Liver (tissue), 3 donors: ENCODE measurements around the gene ELOVL4.

Experiments
- CTCF ChIP-seq: fragments of 150-350 bp; IDR thresholded peaks from 2 replicates; pipeline ENCODE4 v1.5.1; 2017; ENCODE audit warnings: improper control_type of control experiment, low read depth, low read length; ENCODE audit not compliant: missing input control
- FOXA1 ChIP-seq: IDR thresholded peaks from 2 replicates; pipeline ENCODE4 v1.6.1; 2016; ENCODE audit warnings: antibody characterized with exemption
- GABPA ChIP-seq, 2 donors: IDR thresholded peaks in 1 of 2; conservative IDR thresholded peaks in 1 of 2; 2 replicates each; pipeline ENCODE4 v1.6.1; 2016; ENCODE audit warnings: antibody characterized with exemption in 2 of 2, mild to moderate bottlenecking in 1 of 2, moderate library complexity in 1 of 2
- HNF4A ChIP-seq, 2 donors: conservative IDR thresholded peaks; 2 replicates each; pipeline ENCODE4 v1.6.1; 2016; ENCODE audit warnings: antibody characterized with exemption in 2 of 2, mild to moderate bottlenecking in 2 of 2
- MAX ChIP-seq: IDR thresholded peaks from 2 replicates; pipeline ENCODE4 v1.6.1; 2016; ENCODE audit warnings: antibody characterized with exemption
- NR2F2 ChIP-seq: IDR thresholded peaks from 2 replicates; pipeline ENCODE4 v1.6.1; 2016; ENCODE audit warnings: antibody characterized with exemption
- RAD21 ChIP-seq, 2 donors: IDR thresholded peaks; 2 replicates each; pipeline ENCODE4 v1.6.1; 2016; ENCODE audit warnings: antibody characterized with exemption in 2 of 2, mild to moderate bottlenecking in 2 of 2
- REST ChIP-seq: IDR thresholded peaks from 2 replicates; pipeline ENCODE4 v1.6.1; 2016; ENCODE audit warnings: antibody characterized with exemption, mild to moderate bottlenecking
- TAF1 ChIP-seq: conservative IDR thresholded peaks from 2 replicates; pipeline ENCODE4 v1.6.1; 2016; ENCODE audit warnings: antibody characterized with exemption, mild to moderate bottlenecking
- YY1 ChIP-seq: IDR thresholded peaks from 2 replicates; pipeline ENCODE4 v1.6.1; 2016; ENCODE audit warnings: antibody characterized with exemption, mild to moderate bottlenecking
- donor health status: healthy.
- donor health status: healthy.

- no peak for TF ChIP-seq CTCF
- TF ChIP-seq HNF4A (conservative IDR thresholded peaks at IDR 0.05): no peak
- TF ChIP-seq FOXA1: no peak
- TF ChIP-seq REST: no peak
- TF ChIP-seq MAX: no peak
- no peak for TF ChIP-seq TAF1
- no peak for TF ChIP-seq YY1
- no peak for TF ChIP-seq GABPA (IDR thresholded peaks at IDR 0.05 in 1 of 2, conservative IDR thresholded peaks at IDR 0.05 in 1 of 2)
- TF ChIP-seq RAD21 (IDR thresholded peaks at IDR 0.05): no peak
- no peak for TF ChIP-seq NR2F2
Observed at GRCh38 chr6:79913369-79913768, 34.0 kb downstream of the ELOVL4 start.
